K562 (cell line): ENCODE measurements around the gene CNP. TPM values are rescaled to one million over a fixed set of nuclear protein-coding genes. Genes with fewer than 3 reads are reported as not detected.
A peak's percentile ranks its signal among the peaks of the same experiment; 100 is the strongest.

Source experiments
- CBFA2T3 ChIP-seq: fragments of 450-650 bp; IDR thresholded peaks from 2 replicates; pipeline ENCODE4 v1.6.1; 2017
- DACH1 ChIP-seq: fragments of 450-650 bp; IDR thresholded peaks from 2 replicates; pipeline ENCODE4 v1.6.1; 2018; ENCODE audit not compliant: partially characterized antibody
- E2F6 ChIP-seq, 2 experiments: IDR thresholded peaks; 2 replicates each; pipeline ENCODE4 v1.6.1; 2011; ENCODE audit warnings: borderline replicate concordance in 1 of 2, control low read depth in 1 of 2, low read depth in 1 of 2, low read length in 1 of 2, mild to moderate bottlenecking in 1 of 2, mixed read lengths in 1 of 2, moderate library complexity in 1 of 2; ENCODE audit not compliant: insufficient read depth in 1 of 2, insufficient read length in 1 of 2, poor library complexity in 1 of 2, severe bottlenecking in 1 of 2; ENCODE audit errors: extremely low read depth in 1 of 2
- ELF2 ChIP-seq: fragments of 250-450 bp; sonication (Bioruptor Pico); IDR thresholded peaks from 2 replicates; pipeline ENCODE4 v1.5.0; 2021; ENCODE audit warnings: mild to moderate bottlenecking
- HDAC1 ChIP-seq, 2 experiments: fragments of 450-650 bp; IDR thresholded peaks; 2 replicates each; pipeline ENCODE4 v1.6.1; 2016 to 2017; ENCODE audit warnings: inconsistent platforms in 1 of 2, mild to moderate bottlenecking in 1 of 2, moderate library complexity in 1 of 2
- ILK ChIP-seq: fragments of 450-650 bp; IDR thresholded peaks from 2 replicates; pipeline ENCODE4 v1.6.1; 2016; ENCODE audit warnings: missing genetic modification characterization, low read depth, mild to moderate bottlenecking, missing compliant biosample characterization, moderate library complexity, borderline replicate concordance
- MTA3 ChIP-seq: fragments of 450-650 bp; formaldehyde crosslinking; IDR thresholded peaks from 2 replicates; pipeline ENCODE4 v1.6.1; 2017; ENCODE audit warnings: mild to moderate bottlenecking, borderline replicate concordance
- MYNN ChIP-seq, 2 experiments: sonication (generic); formaldehyde crosslinking in 1 of 2; IDR thresholded peaks; 2 replicates each; pipeline versions ENCODE4 v1.5.0 to v1.6.1; 2016 to 2020; ENCODE audit warnings: antibody characterized with exemption in 1 of 2, missing genetic modification reagents in 1 of 2
- PKNOX1 ChIP-seq: fragments of 450-650 bp; IDR thresholded peaks from 2 replicates; pipeline ENCODE4 v1.6.1; 2016
- POLR2AphosphoS5 ChIP-seq: IDR thresholded peaks from 2 replicates; pipeline ENCODE4 v1.6.1; 2011; ENCODE audit warnings: mild to moderate bottlenecking, low read depth, low read length, moderate library complexity; ENCODE audit not compliant: control insufficient read depth, insufficient read depth
- PPARD ChIP-seq: fragments of 250-450 bp; sonication (Bioruptor Pico); IDR thresholded peaks from 2 replicates; pipeline ENCODE4 v1.8.0; 2022; ENCODE audit warnings: inconsistent platforms, mild to moderate bottlenecking, moderate library complexity
- RBM22 ChIP-seq: fragments of 200-400 bp; formaldehyde crosslinking; IDR thresholded peaks from 2 replicates; pipeline ENCODE4 v1.6.1; 2018; ENCODE audit warnings: low read length, low read depth; ENCODE audit not compliant: poor library complexity, severe bottlenecking
- RFX5 ChIP-seq: IDR thresholded peaks from 2 replicates; pipeline ENCODE4 v1.6.1; 2011; ENCODE audit warnings: low read depth, mild to moderate bottlenecking, improper control_type of control experiment, low read length
- SIRT6 ChIP-seq: IDR thresholded peaks from one replicate; pipeline ENCODE4 v1.6.1; 2012; ENCODE audit warnings: low read depth, mild to moderate bottlenecking, control low read depth, inconsistent platforms, low read length, moderate library complexity
- U2AF1 ChIP-seq: fragments of 200-400 bp; formaldehyde crosslinking; optimal IDR thresholded peaks from 2 replicates; pipeline ENCODE3; 2017; ENCODE audit warnings: mild to moderate bottlenecking, low read depth, low read length, moderate library complexity
- ZFP91 ChIP-seq: sonication (generic); formaldehyde crosslinking; IDR thresholded peaks from 2 replicates; pipeline ENCODE4 v1.8.0; 2022; ENCODE audit warnings: mild to moderate bottlenecking, missing genetic modification reagents
- ZNF133 ChIP-seq: fragments of 250-450 bp; sonication (Bioruptor Pico); IDR thresholded peaks from 2 replicates; pipeline ENCODE4 v1.4.0; 2020; ENCODE audit warnings: mild to moderate bottlenecking
- ZNF174 ChIP-seq: fragments of 250-450 bp; sonication (Bioruptor Pico); IDR thresholded peaks from 2 replicates; pipeline ENCODE4 v1.4.0; 2020; ENCODE audit warnings: mild to moderate bottlenecking
- ZNF232 ChIP-seq: sonication (generic); formaldehyde crosslinking; IDR thresholded peaks from 2 replicates; pipeline ENCODE4 v1.8.0; 2022; ENCODE audit warnings: mild to moderate bottlenecking, missing genetic modification reagents
- ZNF445 ChIP-seq: fragments of 250-450 bp; sonication (Bioruptor Pico); IDR thresholded peaks from 2 replicates; pipeline ENCODE4 v1.4.0; 2020; ENCODE audit warnings: low read depth, mild to moderate bottlenecking, moderate library complexity
- ZNF512 ChIP-seq: IDR thresholded peaks from 2 replicates; pipeline ENCODE4 v1.6.1; 2016; ENCODE audit warnings: missing genetic modification characterization, missing compliant biosample characterization
- ZNF764 ChIP-seq: fragments of 250-450 bp; sonication (Bioruptor Pico); IDR thresholded peaks from 2 replicates; pipeline ENCODE4 v1.4.0; 2020; ENCODE audit warnings: low read depth, mild to moderate bottlenecking, moderate library complexity
- polyA plus RNA-seq, 8 experiments: library from polyadenylated mRNA; depleted of rRNA in 4 of 8; stranded (reverse) in 5 of 8; unstranded in 3 of 8; fragments of >200 nt; fragmentation: Nextera tagmentation in 2 of 8; fragmentation: Illumina TruSeq in 1 of 8; extraction: Ambion mirVana in 2 of 8; extraction: Trizol in 1 of 8; gene quantifications; 2 replicates each; pipeline versions ENCODE4 v1.2.1 to v1.2.3, GENCODE V29; 2011 to 2014; ENCODE audit warnings: inconsistent platforms in 1 of 8, missing spikeins in 1 of 8
- total RNA-seq, 7 experiments: library from RNA; depleted of rRNA in 6 of 7; stranded (reverse); fragments of >200 nt in 6 of 7; fragmentation: Illumina TruSeq in 2 of 7; extraction: Trizol in 2 of 7; gene quantifications; 2 replicates each; pipeline versions ENCODE4 v1.2.1 to v1.2.3, GENCODE V29; 2011 to 2021; ENCODE audit warnings: low replicate concordance in 1 of 7

Gene CNP
- total and polyA plus RNA-seq, 9 of the 15 experiments (the other 6 are each of a cell fraction or from before 2014, with no cell fraction given) = 1.7 to 52.0 (median 29.1) TPM

- TF ChIP-seq PKNOX1 (0 out of 2 replicates have a peak, but pooled peaks have one; percentile 4), E2F6 (IDR thresholded peaks at IDR 0.05; ENCODE audit: borderline replicate concordance in 1 of 2, extremely low read depth in 1 of 2, insufficient read depth in 1 of 2, insufficient read length in 1 of 2, low read depth in 1 of 2, low read length in 1 of 2, poor library complexity in 1 of 2, severe bottlenecking in 1 of 2) (no peak), POLR2AphosphoS5 (peak; percentile 74; the same call in 1 of the 2 replicates), RBM22 (no peak), PPARD (no peak), ZNF133 (CRISPR knock-in tag) (no peak), CBFA2T3 (peak; percentile 94), ILK (tag) (no peak), ZNF512 (tag) (no peak), ELF2 (CRISPR knock-in tag) (no peak), ZNF232 (CRISPR knock-in tag) (no peak), ZNF445 (CRISPR knock-in tag) (no peak), MTA3 (0 out of 2 replicates have a peak, but pooled peaks have one; percentile 27), ZNF764 (CRISPR knock-in tag) (no peak), MYNN (IDR thresholded peaks at IDR 0.05) (peak; percentile 59; the same call in 1 of the 2 replicates), MYNN (CRISPR knock-in tag; IDR thresholded peaks at IDR 0.05) (no peak), ZFP91 (CRISPR knock-in tag) (no peak), HDAC1 (IDR thresholded peaks at IDR 0.05) (no peak), ZNF174 (CRISPR knock-in tag) (no peak), U2AF1 (no peak), SIRT6 (no peak), DACH1 (no peak), RFX5 (no peak)
Observed at GRCh38 chr17:41937970-41938954, 28.3 kb upstream of the CNP start (continued).
